A549 (cell line): ENCODE measurements around the gene LPCAT1. TPM values are rescaled to one million over a fixed set of nuclear protein-coding genes. Genes with fewer than 3 reads are reported as not detected.

Source experiments
- ATAC-seq, 2 experiments: fragments of 200-7000 bp in 1 of 2; fragments of >200 bp in 1 of 2; cut with Nextera tagmentation in 1 of 2; cut with Tn5 transposase in 1 of 2; 3 replicates each; pipeline versions ENCODE4 v1.8.0 to v1.9.1; 2018 to 2020; ENCODE audit warnings: mild to moderate bottlenecking in 1 of 2, moderate library complexity in 1 of 2
- CTCF ChIA-PET: fragments of 300-600 bp; sonication (Branson Sonifier 250); formaldehyde crosslinking; extraction: SDS; loops from one replicate; lab custom pipeline; 2021; ENCODE audit warnings: antibody characterized with exemption, inconsistent platforms; lab: Yijun Ruan, JAX
- POLR2A ChIA-PET: fragments of 350-600 bp; formaldehyde crosslinking; extraction: SDS; loops from one replicate; lab custom pipeline; 2021; ENCODE audit warnings: antibody characterized with exemption, inconsistent platforms; lab: Yijun Ruan, JAX
- DNase-seq, 2 experiments: peaks; one replicate each; pipeline versions ENCODE4 v3.0.0 to v3.0.0-alpha.2; 2011 to 2016; ENCODE audit warnings: low read depth in 1 of 2, low spot score in 1 of 2
- FAIRE-seq: peaks from 2 replicates; lab custom pipeline; 2011; peaks lifted over from hg19 to GRCh38; lab: Jason Lieb, UNC
- H3K27ac ChIP-seq, 2 experiments: fragments of >200 bp; sonication (Bioruptor Twin); formaldehyde crosslinking; 3 replicates each; pipeline ENCODE4 v1.5.1; 2016 to 2017
- H3K4me1 ChIP-seq: fragments of >200 bp; sonication (Bioruptor Twin); formaldehyde crosslinking; 3 replicates; pipeline ENCODE4 v1.6.1; 2016
- H3K4me2 ChIP-seq: fragments of >200 bp; sonication (Bioruptor Twin); formaldehyde crosslinking; 3 replicates; pipeline ENCODE4 v1.6.1; 2016
- H3K4me3 ChIP-seq: fragments of >200 bp; sonication (Bioruptor Twin); formaldehyde crosslinking; 3 replicates; pipeline ENCODE4 v1.5.1; 2016
- H3K9me3 ChIP-seq: fragments of >200 bp; sonication (Bioruptor Twin); formaldehyde crosslinking; 3 replicates; pipeline ENCODE4 v1.6.1; 2016
- CBX8 ChIP-seq: fragments of 200-600 bp; sonication (generic); IDR thresholded peaks from 2 replicates; pipeline ENCODE4 v1.6.1; 2016
- EP300 ChIP-seq, 2 experiments: fragments of >200 bp; sonication (Bioruptor Twin); formaldehyde crosslinking; IDR thresholded peaks; 2 replicates in 1 of 2; 3 replicates in 1 of 2; pipeline ENCODE4 v1.6.1; 2016 to 2017
- ESRRA ChIP-seq: fragments of 150-350 bp; IDR thresholded peaks from 2 replicates; pipeline ENCODE4 v1.6.1; 2014; ENCODE audit warnings: mild to moderate bottlenecking, low read length, borderline replicate concordance
- GATA3 ChIP-seq: IDR thresholded peaks from 2 replicates; pipeline ENCODE4 v1.6.1; 2012; ENCODE audit warnings: borderline replicate concordance
- HOXB5 ChIP-seq: fragments of 250-450 bp; sonication (Bioruptor Pico); IDR thresholded peaks from 2 replicates; pipeline ENCODE4 v1.5.0; 2020; ENCODE audit warnings: mild to moderate bottlenecking, moderate library complexity
- JUNB ChIP-seq: fragments of >200 bp; sonication (Bioruptor Twin); formaldehyde crosslinking; IDR thresholded peaks from 2 replicates; pipeline ENCODE4 v1.6.1; 2016
- KDM1A ChIP-seq: fragments of 200-600 bp; sonication (generic); IDR thresholded peaks from 2 replicates; pipeline ENCODE4 v1.6.1; 2016; ENCODE audit warnings: low read depth, mild to moderate bottlenecking
- MAFK ChIP-seq: fragments of 450-650 bp; IDR thresholded peaks from 2 replicates; pipeline ENCODE4 v1.6.1; 2014; ENCODE audit not compliant: partially characterized antibody
- MAZ ChIP-seq: fragments of 150-350 bp; IDR thresholded peaks from 2 replicates; pipeline ENCODE4 v1.6.1; 2014; ENCODE audit warnings: antibody characterized with exemption, low read depth, low read length, borderline replicate concordance
- NFE2L2 ChIP-seq: fragments of 150-350 bp; conservative IDR thresholded peaks from 2 replicates; pipeline ENCODE4 v1.6.1; 2014; ENCODE audit warnings: low read length
- NR3C1 ChIP-seq: fragments of >200 bp; sonication (Bioruptor Twin); formaldehyde crosslinking; IDR thresholded peaks from 3 replicates; pipeline ENCODE4 v1.6.1; 2017
- POLR2A ChIP-seq: IDR thresholded peaks from 2 replicates; pipeline ENCODE4 v1.6.1; 2012; ENCODE audit warnings: mild to moderate bottlenecking, low read length
- POLR2AphosphoS2 ChIP-seq: conservative IDR thresholded peaks from 2 replicates; pipeline ENCODE4 v1.6.1; 2012; ENCODE audit warnings: low read length, improper control_type of control experiment, inconsistent platforms
- RAD21 ChIP-seq, 2 experiments: fragments of >200 bp in 1 of 2; sonication (Bioruptor Twin) in 1 of 2; formaldehyde crosslinking in 1 of 2; IDR thresholded peaks in 1 of 2; conservative IDR thresholded peaks in 1 of 2; 2 replicates in 1 of 2; 3 replicates in 1 of 2; pipeline ENCODE4 v1.6.1; 2012 to 2018; ENCODE audit warnings: inconsistent platforms in 1 of 2
- RARB ChIP-seq: fragments of 250-450 bp; sonication (Bioruptor Pico); IDR thresholded peaks from 2 replicates; pipeline ENCODE4 v1.8.0; 2021; ENCODE audit warnings: mild to moderate bottlenecking, moderate library complexity
- RFX5 ChIP-seq: fragments of 450-650 bp; IDR thresholded peaks from 2 replicates; pipeline ENCODE4 v1.7.1; 2014; ENCODE audit warnings: antibody characterized with exemption, mild to moderate bottlenecking, moderate library complexity
- RNF2 ChIP-seq: fragments of 200-600 bp; sonication (generic); IDR thresholded peaks from 2 replicates; pipeline ENCODE4 v1.6.1; 2016; ENCODE audit warnings: low read depth, mild to moderate bottlenecking, antibody characterized with exemption, moderate library complexity, borderline replicate concordance
- SMC3 ChIP-seq: fragments of >200 bp; sonication (Bioruptor Twin); formaldehyde crosslinking; IDR thresholded peaks from 3 replicates; pipeline ENCODE4 v1.6.1; 2018; ENCODE audit warnings: inconsistent platforms
- TFCP2L1 ChIP-seq: fragments of 250-450 bp; sonication (Bioruptor Pico); IDR thresholded peaks from 2 replicates; pipeline ENCODE4 v1.5.0; 2021; ENCODE audit warnings: mild to moderate bottlenecking
- ZC3H11A ChIP-seq: fragments of 450-650 bp; IDR thresholded peaks from 2 replicates; pipeline ENCODE4 v1.6.1; 2014; ENCODE audit warnings: antibody characterized with exemption, mild to moderate bottlenecking
- ZFP36 ChIP-seq: fragments of 450-650 bp; IDR thresholded peaks from 2 replicates; pipeline ENCODE4 v1.6.1; 2014; ENCODE audit warnings: borderline replicate concordance; ENCODE audit not compliant: partially characterized antibody
- ZSCAN20 ChIP-seq: fragments of 250-450 bp; sonication (Bioruptor Pico); IDR thresholded peaks from 2 replicates; pipeline ENCODE4 v1.8.0; 2022; ENCODE audit warnings: mild to moderate bottlenecking, moderate library complexity
- WGBS: methylation state at CpG from one replicate; pipeline ENCODE4 v1.1.6; 2017; ENCODE audit errors: missing lambda C conversion rate; 5-methylcytosine and 5-hydroxymethylcytosine counted together
- polyA plus RNA-seq, 4 experiments: library from polyadenylated mRNA; depleted of rRNA in 3 of 4; stranded (reverse); fragments of >200 nt; fragmentation: RNase III in 1 of 4; extraction: RNeasy Plus Mini Kit Qiagen cat#74134 plus additional on column Dnase treatment in 1 of 4; gene quantifications; 2 replicates in 3 of 4; 3 replicates in 1 of 4; pipeline ENCODE4 v1.2.3, GENCODE V29; 2011 to 2017
- TF ChIP-seq, protein P1 (sequence below): fragments of >200 bp; sonication (Bioruptor Twin); formaldehyde crosslinking; IDR thresholded peaks from 3 replicates; pipeline ENCODE4 v1.6.1; 2016
- TF ChIP-seq, protein P2 (sequence below): fragments of 150-350 bp; IDR thresholded peaks from 2 replicates; pipeline ENCODE4 v1.6.1; 2014; ENCODE audit warnings: low read depth, mild to moderate bottlenecking, low read length
- TF ChIP-seq, protein P3 (sequence below): fragments of >200 bp; sonication (Bioruptor Twin); formaldehyde crosslinking; IDR thresholded peaks from 3 replicates; pipeline ENCODE4 v1.5.1; 2016
- TF ChIP-seq, protein P4 (sequence below): fragments of 450-650 bp; IDR thresholded peaks from 2 replicates; pipeline ENCODE4 v1.6.1; 2014; ENCODE audit warnings: antibody characterized with exemption
- TF ChIP-seq, protein P5 (sequence below): fragments of 250-450 bp; sonication (Bioruptor Pico); IDR thresholded peaks from 2 replicates; pipeline ENCODE4 v1.5.0; 2020; ENCODE audit warnings: low read depth, mild to moderate bottlenecking, moderate library complexity

The LPCAT1 gene
- polyA plus RNA-seq, 2 of the 4 experiments (the other 2 are of a cell fraction) = 22.9 to 74.9 TPM

DNA sequence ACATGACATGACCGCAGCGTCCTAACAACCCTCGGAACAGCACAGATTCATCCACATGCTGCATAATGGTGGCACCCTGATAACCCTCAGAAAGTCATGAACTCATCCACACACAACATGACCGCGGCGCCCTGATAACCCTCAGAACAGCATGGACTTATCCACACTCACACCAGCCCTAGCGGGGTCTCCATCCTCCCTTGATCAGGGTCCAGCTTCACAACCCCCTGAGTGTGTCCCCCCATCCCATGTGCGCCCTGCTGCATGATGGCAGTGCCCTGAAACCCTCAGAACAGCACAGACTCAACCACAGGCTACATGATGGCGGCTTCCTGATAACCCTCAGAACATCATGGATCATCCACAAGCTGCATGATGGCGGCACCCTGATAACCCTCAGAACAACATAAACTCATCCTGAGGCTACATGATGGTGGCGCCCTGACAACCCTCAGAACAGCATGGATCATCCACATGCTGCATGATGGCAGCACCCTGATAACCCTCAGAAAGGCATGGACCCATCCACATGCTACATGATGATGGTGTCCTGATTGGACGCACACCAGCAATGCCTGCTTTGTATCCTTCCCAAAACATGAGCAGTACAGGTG is 106.8 kb downstream of the LPCAT1 start:
- DNase-seq (no peak), FAIRE-seq (no peak), ATAC-seq (no peak)
- Histone ChIP-seq H3K4me1 (no peaks in the 10 kb centered on the region), H3K4me3 (no peak overlapping the region)
- POLR2A ChIA-PET = no interaction called here
- TF ChIP-seq ESRRA (no peak), RARB (CRISPR knock-in tag) (no peak), POLR2A (no peak), KDM1A (no peak)
- TF ChIP-seq, protein P1, sequence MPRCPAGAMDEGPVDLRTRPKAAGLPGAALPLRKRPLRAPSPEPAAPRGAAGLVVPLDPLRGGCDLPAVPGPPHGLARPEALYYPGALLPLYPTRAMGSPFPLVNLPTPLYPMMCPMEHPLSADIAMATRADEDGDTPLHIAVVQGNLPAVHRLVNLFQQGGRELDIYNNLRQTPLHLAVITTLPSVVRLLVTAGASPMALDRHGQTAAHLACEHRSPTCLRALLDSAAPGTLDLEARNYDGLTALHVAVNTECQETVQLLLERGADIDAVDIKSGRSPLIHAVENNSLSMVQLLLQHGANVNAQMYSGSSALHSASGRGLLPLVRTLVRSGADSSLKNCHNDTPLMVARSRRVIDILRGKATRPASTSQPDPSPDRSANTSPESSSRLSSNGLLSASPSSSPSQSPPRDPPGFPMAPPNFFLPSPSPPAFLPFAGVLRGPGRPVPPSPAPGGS = no peak
- TF ChIP-seq, all 56 proteins: peak for 0
- Histone ChIP-seq H3K4me2 (no peak overlapping the region), H3K27ac (no peak overlapping the region; a peak in 1 of 6 replicates), H3K9me3 (no peaks in the 10 kb centered on the region)
- WGBS = 63% methylated on average over 10 of the region's 12 CpGs
- CTCF ChIA-PET = no interaction called here

DNA sequence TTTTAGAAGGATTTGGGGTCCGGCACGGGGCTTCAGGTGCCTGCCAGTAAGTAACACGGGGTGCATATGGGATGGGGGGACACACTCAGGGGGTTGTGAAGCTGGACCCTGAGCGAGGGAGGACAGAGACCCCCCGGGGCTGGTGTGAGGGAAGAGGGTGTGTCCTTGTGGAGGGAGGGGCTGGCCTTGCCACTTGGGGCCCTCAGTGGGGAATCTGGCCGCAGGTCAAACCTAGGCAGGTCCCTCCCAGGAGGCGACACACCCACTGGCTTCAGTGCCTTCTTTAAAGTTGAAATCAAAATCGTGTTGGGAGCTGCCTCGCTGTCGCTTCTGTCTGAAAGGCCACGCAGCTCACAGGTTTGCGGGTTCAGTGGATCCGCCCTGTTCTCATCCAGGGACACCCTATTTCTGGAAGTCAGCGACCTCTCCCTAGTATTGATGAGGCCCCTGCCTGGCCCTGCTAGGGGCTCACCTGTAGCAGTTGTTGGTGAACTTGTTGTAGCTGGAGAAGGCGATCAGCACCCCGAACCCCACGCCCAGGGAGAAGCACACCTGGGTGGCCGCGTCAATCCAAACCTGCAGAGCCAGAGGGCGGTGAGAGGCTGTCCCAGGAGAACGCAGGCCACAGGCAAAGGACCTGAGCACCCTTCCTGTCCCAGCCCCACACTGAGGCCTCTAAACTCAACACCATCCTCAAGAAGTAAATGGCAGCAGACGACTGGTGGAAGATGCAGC is 108.0 kb downstream of the LPCAT1 start:
- no peak for DNase-seq
- Histone ChIP-seq H3K4me3 (no peak overlapping the region), H3K27ac (no peak overlapping the region), H3K4me2 (no peak overlapping the region), H3K9me3 (no peaks in the 10 kb centered on the region), H3K4me1 (no peaks in the 10 kb centered on the region)
- no peak for FAIRE-seq
- ChIA-PET CTCF (interaction anchor here (0.8 to 1.4 kb wide), 2 partner anchors 13 to 207 kb away, joined by 3 to 4 read pairs; no protein-coding TSS in a partner anchor), POLR2A (no interaction called here)
- 0 out of 6 replicates have a peak, but pooled peaks of 1 of the 2 experiments have one; percentile 3 for ATAC-seq
- WGBS = 62% methylated on average over 21 of the region's 22 CpGs
- no peak for TF ChIP-seq MAZ
- no peak for TF ChIP-seq JUNB
- no peak for TF ChIP-seq CBX8
- no peak for TF ChIP-seq RNF2
- TF ChIP-seq, protein P2, sequence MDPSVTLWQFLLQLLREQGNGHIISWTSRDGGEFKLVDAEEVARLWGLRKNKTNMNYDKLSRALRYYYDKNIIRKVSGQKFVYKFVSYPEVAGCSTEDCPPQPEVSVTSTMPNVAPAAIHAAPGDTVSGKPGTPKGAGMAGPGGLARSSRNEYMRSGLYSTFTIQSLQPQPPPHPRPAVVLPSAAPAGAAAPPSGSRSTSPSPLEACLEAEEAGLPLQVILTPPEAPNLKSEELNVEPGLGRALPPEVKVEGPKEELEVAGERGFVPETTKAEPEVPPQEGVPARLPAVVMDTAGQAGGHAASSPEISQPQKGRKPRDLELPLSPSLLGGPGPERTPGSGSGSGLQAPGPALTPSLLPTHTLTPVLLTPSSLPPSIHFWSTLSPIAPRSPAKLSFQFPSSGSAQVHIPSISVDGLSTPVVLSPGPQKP = no peak

DNA sequence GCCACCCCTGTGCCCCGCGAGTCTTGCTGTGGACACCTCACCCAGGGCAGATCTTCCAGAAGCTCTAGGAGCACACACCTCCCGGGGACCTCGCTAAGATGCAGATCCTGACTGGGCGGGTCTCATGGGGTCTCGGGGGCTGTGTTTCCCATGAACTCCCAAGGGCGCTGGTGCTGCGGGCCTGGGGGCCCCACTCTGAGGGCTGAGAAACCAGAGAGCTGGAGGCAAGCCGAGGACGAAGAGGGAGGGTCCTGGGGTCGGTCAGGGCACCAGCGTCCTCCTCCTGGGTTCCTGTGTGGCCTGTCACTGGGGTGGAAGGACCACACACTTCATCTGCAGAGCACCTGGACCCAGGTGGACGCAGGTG is 108.7 kb downstream of the LPCAT1 start:
- no peaks in the 10 kb centered on the region for H3K9me3 ChIP-seq
- WGBS = 70% methylated on average over 3 of the region's 13 CpGs
- TF ChIP-seq NFE2L2 = no peak
- no peak for TF ChIP-seq POLR2AphosphoS2
- no peak for TF ChIP-seq JUNB
- TF ChIP-seq CBX8 = no peak
- TF ChIP-seq, protein P3, sequence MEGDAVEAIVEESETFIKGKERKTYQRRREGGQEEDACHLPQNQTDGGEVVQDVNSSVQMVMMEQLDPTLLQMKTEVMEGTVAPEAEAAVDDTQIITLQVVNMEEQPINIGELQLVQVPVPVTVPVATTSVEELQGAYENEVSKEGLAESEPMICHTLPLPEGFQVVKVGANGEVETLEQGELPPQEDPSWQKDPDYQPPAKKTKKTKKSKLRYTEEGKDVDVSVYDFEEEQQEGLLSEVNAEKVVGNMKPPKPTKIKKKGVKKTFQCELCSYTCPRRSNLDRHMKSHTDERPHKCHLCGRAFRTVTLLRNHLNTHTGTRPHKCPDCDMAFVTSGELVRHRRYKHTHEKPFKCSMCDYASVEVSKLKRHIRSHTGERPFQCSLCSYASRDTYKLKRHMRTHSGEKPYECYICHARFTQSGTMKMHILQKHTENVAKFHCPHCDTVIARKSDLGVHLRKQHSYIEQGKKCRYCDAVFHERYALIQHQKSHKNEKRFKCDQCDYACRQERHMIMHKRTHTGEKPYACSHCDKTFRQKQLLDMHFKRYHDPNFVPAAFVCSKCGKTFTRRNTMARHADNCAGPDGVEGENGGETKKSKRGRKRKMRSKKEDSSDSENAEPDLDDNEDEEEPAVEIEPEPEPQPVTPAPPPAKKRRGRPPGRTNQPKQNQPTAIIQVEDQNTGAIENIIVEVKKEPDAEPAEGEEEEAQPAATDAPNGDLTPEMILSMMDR = no peak
- no peak for TF ChIP-seq RAD21 (conservative IDR thresholded peaks at IDR 0.05 in 1 of 2, IDR thresholded peaks at IDR 0.05 in 1 of 2)
- TF ChIP-seq, protein P4, sequence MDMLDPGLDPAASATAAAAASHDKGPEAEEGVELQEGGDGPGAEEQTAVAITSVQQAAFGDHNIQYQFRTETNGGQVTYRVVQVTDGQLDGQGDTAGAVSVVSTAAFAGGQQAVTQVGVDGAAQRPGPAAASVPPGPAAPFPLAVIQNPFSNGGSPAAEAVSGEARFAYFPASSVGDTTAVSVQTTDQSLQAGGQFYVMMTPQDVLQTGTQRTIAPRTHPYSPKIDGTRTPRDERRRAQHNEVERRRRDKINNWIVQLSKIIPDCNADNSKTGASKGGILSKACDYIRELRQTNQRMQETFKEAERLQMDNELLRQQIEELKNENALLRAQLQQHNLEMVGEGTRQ = no peak
- no peak for TF ChIP-seq GATA3
- no peak for TF ChIP-seq ZSCAN20 (CRISPR knock-in tag)
- TF ChIP-seq EP300 (IDR thresholded peaks at IDR 0.05) = no peak
- no peak for TF ChIP-seq TFCP2L1 (CRISPR knock-in tag)
- no peak for TF ChIP-seq MAFK
- TF ChIP-seq ZFP36 = no peak
- no peak for TF ChIP-seq ZC3H11A
- TF ChIP-seq, protein P5, sequence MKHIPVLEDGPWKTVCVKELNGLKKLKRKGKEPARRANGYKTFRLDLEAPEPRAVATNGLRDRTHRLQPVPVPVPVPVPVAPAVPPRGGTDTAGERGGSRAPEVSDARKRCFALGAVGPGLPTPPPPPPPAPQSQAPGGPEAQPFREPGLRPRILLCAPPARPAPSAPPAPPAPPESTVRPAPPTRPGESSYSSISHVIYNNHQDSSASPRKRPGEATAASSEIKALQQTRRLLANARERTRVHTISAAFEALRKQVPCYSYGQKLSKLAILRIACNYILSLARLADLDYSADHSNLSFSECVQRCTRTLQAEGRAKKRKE = no peak
- no peak for TF ChIP-seq SMC3
- TF ChIP-seq NR3C1 = no peak
- TF ChIP-seq POLR2A = no peak
- no peak for TF ChIP-seq RFX5
- TF ChIP-seq HOXB5 (CRISPR knock-in tag) = no peak
- TF ChIP-seq, all 56 proteins: peak for 0
- FAIRE-seq = no peak
- no peak overlapping the region for H3K27ac ChIP-seq
- H3K4me2 ChIP-seq = no peak overlapping the region
- no peaks in the 10 kb centered on the region for H3K4me1 ChIP-seq
- POLR2A ChIA-PET = interaction anchor here (0.7 kb wide), 1 partner anchor 68 kb away, joined by 4 read pairs; no protein-coding TSS in a partner anchor
- no peak for DNase-seq
- H3K4me3 ChIP-seq = no peak overlapping the region
- CTCF ChIA-PET = interaction anchor here (0.8 to 1.4 kb wide), 2 partner anchors 14 to 206 kb away, joined by 3 to 4 read pairs; no protein-coding TSS in a partner anchor
- peak in 1 of 2 experiments; percentile 27; a peak in 2 of 6 replicates for ATAC-seq
